Measurements from ENCODE around the gene KCNC3. TPM values are rescaled to one million over a fixed set of nuclear protein-coding genes. Genes with fewer than 3 reads are reported as not detected.

Gene KCNC3
- total and polyA plus RNA-seq, 2 of the 13 experiments (the other 11 are each of a cell fraction or from before 2014, with no cell fraction given) = 0.29 to 1.7 TPM

DNA sequence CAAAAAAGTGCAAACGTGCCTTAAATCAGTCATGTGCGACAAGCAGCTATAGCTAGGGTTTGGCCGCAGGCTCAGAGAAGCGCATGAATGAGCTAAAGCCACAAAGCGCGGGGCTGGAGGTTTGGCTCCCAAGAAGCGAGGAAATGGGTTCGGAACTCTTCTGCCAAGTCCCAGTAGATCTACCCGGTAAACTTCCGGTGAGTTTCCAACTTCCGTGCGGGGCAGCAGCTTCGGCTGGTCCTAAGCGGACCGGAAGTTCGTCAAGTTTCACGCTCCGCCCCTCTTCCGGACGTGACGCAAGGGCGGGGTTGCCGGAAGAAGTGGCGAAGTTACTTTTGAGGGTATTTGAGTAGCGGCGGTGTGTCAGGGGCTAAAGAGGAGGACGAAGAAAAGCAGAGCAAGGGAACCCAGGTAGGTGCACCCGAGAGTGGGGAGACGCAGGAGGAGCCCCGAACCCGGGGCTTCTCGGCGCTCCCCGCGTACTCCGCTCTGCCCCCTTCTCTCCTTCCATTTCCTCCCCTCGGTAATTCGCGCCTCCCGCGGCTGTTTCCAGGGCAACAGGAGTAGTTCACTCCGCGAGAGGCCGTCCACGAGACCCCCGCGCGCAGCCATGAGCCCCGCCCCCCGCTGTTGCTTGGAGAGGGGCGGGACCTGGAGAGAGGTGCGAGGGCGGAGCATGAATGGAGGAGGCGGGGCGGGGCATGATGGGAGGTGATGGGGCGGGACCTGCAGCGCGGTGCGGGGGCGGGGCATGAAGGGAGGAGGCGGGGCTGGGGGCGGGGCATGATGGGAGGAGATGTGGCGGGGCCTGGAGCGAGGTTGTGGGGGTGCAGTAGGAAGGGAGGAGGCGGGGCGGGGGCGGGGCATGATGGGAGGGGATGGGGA, 47.2 kb upstream of the KCNC3 start, which contains the start of gene NR1H2 (continued):
- no peak for TF ChIP-seq NR3C1 (CRISPR knock-in tag; IDR thresholded peaks at IDR 0.05)
- TF ChIP-seq, protein P1, sequence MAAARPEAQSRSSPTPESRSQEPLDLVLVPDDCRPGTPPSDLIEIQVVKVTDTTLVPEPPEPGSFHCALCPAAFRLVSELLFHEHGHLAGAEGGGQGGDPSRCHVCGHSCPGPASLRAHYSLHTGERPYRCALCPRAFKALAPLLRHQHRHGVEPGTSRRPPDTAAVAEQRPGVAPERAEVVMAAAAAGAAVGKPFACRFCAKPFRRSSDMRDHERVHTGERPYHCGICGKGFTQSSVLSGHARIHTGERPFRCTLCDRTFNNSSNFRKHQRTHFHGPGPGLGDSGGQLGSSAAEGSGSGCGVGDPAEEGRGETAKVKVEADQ (CRISPR knock-in tag; IDR thresholded peaks at IDR 0.05; ENCODE audit: borderline replicate concordance) = no peak; the same call in 1 of the 2 replicates
- TF ChIP-seq, protein P2, sequence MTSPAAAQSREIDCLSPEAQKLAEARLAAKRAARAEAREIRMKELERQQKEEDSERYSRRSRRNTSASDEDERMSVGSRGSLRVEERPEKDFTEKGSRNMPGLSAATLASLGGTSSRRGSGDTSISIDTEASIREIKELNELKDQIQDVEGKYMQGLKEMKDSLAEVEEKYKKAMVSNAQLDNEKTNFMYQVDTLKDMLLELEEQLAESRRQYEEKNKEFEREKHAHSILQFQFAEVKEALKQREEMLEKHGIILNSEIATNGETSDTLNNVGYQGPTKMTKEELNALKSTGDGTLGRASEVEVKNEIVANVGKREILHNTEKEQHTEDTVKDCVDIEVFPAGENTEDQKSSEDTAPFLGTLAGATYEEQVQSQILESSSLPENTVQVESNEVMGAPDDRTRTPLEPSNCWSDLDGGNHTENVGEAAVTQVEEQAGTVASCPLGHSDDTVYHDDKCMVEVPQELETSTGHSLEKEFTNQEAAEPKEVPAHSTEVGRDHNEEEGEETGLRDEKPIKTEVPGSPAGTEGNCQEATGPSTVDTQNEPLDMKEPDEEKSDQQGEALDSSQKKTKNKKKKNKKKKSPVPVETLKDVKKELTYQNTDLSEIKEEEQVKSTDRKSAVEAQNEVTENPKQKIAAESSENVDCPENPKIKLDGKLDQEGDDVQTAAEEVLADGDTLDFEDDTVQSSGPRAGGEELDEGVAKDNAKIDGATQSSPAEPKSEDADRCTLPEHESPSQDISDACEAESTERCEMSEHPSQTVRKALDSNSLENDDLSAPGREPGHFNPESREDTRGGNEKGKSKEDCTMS (CRISPR knock-in tag; conservative IDR thresholded peaks at IDR 0.05) = no peak
- peak; percentile 44; the same call in 1 of the 2 replicates for TF ChIP-seq ZSCAN25 (CRISPR knock-in tag; IDR thresholded peaks at IDR 0.05)
- TF ChIP-seq NCOA1 (CRISPR knock-in tag; IDR thresholded peaks at IDR 0.05) = 0 out of 2 replicates have a peak, but pooled peaks have one; percentile 70
- TF ChIP-seq KAT2B (IDR thresholded peaks at IDR 0.05; ENCODE audit: borderline replicate concordance, low read depth, low read length) = no peak
- no peak for TF ChIP-seq ZBTB42 (CRISPR knock-in tag; IDR thresholded peaks at IDR 0.05)
- TF ChIP-seq, protein P3, sequence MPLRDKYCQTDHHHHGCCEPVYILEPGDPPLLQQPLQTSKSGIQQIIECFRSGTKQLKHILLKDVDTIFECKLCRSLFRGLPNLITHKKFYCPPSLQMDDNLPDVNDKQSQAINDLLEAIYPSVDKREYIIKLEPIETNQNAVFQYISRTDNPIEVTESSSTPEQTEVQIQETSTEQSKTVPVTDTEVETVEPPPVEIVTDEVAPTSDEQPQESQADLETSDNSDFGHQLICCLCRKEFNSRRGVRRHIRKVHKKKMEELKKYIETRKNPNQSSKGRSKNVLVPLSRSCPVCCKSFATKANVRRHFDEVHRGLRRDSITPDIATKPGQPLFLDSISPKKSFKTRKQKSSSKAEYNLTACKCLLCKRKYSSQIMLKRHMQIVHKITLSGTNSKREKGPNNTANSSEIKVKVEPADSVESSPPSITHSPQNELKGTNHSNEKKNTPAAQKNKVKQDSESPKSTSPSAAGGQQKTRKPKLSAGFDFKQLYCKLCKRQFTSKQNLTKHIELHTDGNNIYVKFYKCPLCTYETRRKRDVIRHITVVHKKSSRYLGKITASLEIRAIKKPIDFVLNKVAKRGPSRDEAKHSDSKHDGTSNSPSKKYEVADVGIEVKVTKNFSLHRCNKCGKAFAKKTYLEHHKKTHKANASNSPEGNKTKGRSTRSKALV (CRISPR knock-in tag; IDR thresholded peaks at IDR 0.05) = peak; percentile 82
- TF ChIP-seq ZBTB38 (CRISPR knock-in tag; IDR thresholded peaks at IDR 0.05) = peak; percentile 90
- peak; percentile 35; the same call in 1 of the 2 replicates for TF ChIP-seq SIX1 (CRISPR knock-in tag; IDR thresholded peaks at IDR 0.05; ENCODE audit: borderline replicate concordance)
- TF ChIP-seq SUZ12 (IDR thresholded peaks at IDR 0.05; ENCODE audit: low read depth, low read length) = no peak
- TF ChIP-seq, protein P4, sequence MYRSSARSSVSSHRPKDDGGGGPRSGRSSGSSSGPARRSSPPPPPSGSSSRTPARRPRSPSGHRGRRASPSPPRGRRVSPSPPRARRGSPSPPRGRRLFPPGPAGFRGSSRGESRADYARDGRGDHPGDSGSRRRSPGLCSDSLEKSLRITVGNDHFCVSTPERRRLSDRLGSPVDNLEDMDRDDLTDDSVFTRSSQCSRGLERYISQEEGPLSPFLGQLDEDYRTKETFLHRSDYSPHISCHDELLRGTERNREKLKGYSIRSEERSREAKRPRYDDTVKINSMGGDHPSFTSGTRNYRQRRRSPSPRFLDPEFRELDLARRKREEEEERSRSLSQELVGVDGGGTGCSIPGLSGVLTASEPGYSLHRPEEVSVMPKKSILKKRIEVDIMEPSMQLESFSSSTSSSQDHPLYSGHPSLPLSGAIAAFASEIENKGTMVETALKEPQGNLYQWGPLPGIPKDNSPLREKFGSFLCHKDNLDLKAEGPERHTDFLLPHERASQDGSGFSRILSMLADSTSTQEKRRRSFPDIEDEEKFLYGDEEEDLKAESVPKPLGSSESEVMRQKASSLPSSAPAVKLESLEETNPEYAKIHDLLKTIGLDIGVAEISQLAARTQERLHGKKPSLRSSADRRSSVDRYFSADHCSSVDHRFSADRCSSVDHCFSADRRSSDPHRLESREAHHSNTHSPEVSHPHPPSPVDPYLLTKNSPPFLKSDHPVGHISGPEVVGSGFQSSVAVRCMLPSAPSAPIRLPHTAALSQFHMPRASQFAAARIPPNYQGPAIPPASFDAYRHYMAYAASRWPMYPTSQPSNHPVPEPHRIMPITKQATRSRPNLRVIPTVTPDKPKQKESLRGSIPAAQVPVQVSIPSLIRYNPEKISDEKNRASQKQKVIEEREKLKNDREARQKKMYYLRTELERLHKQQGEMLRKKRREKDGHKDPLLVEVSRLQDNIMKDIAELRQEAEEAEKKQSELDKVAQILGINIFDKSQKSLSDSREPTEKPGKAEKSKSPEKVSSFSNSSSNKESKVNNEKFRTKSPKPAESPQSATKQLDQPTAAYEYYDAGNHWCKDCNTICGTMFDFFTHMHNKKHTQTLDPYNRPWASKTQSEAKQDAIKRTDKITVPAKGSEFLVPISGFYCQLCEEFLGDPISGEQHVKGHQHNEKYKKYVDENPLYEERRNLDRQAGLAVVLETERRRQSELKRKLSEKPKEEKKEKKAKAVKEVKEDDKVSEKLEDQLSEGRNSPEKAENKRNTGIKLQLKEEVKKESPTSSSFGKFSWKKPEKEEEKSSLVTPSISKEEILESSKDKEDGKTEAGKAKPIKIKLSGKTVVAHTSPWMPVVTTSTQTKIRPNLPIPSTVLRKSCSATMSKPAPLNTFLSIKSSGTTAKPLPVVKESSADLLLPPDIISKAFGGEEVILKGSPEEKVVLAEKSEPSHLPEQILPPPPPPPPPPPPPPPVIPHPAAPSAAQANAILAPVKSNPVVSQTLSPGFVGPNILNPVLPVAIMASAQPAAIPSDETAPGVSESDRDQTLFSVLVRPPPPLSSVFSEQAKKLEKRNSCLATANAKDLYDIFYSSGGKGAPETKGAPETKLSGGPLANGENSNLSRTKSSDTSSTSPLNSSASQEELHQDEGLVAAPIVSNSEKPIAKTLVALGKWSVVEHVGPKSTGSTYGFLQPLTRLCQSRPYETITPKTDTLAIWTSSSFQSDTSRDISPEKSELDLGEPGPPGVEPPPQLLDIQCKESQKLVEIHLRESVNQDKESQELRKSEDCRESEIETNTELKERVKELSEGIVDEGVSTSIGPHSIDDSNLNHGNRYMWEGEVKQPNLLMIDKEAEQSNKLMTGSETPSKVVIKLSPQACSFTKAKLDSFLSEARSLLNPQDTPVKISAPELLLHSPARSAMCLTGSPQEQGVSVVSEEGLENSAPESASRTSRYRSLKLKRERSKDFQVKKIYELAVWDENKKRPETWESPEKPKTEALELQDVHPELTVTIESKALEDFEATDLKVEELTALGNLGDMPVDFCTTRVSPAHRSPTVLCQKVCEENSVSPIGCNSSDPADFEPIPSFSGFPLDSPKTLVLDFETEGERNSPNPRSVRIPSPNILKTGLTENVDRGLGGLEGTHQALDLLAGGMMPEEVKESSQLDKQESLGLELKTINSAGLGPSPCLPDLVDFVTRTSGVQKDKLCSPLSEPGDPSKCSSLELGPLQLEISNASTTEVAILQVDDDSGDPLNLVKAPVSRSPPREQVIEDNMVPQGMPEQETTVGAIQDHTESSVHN (CRISPR knock-in tag; IDR thresholded peaks at IDR 0.05) = 0 out of 2 replicates have a peak, but pooled peaks have one; percentile 78
- no peak for TF ChIP-seq ZNF567 (CRISPR knock-in tag; IDR thresholded peaks at IDR 0.05; ENCODE audit: borderline replicate concordance)

Measured in HepG2 (cell line).